NCI-H526 treated with DMSO at 0.1 percent for 48 hours (cell line): ENCODE measurements around the gene EIF2AK3.

Experiments used
- DNase-seq: peaks from one replicate; lab custom pipeline; 2025; lab: John Stamatoyannopoulos, UW

Gene EIF2AK3

GRCh38 chr2:88540346-88540745 is 86.9 kb downstream of the EIF2AK3 start:
- DNase-seq = no peak

DNA sequence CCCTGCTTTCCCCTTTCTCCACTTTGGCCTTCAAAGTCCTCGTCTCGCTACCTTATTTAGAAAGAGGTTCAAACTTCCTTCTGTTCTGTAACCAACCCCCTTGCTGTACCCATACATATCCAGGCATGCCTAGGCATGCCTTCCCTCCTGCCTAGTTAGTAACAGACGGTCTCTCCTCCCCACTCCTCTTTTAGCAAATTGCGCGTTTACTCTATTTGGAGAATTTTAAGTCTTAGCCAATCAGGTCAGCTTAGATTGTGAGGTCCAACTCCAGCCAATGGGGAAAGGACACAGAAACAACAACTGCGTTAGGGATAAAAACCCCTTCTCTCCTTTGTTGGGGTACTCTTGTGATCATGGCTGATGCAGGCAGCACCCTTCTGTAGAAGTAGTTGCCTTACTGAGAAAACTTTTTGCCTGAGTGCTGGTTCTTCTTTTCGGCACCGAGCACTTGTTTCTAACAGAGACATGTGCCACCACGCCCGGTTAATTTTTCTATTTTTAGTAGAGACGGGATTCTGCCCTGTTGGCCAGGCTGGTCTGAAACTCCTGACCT is 88.8 kb downstream of the EIF2AK3 start:
- no peak for DNase-seq

- no peak for DNase-seq
Measured at GRCh38 chr2:88537640-88538039, 89.6 kb downstream of the EIF2AK3 start.

GRCh38 chr2:88530081-88530480 is 97.2 kb downstream of the EIF2AK3 start:
- no peak for DNase-seq

DNA sequence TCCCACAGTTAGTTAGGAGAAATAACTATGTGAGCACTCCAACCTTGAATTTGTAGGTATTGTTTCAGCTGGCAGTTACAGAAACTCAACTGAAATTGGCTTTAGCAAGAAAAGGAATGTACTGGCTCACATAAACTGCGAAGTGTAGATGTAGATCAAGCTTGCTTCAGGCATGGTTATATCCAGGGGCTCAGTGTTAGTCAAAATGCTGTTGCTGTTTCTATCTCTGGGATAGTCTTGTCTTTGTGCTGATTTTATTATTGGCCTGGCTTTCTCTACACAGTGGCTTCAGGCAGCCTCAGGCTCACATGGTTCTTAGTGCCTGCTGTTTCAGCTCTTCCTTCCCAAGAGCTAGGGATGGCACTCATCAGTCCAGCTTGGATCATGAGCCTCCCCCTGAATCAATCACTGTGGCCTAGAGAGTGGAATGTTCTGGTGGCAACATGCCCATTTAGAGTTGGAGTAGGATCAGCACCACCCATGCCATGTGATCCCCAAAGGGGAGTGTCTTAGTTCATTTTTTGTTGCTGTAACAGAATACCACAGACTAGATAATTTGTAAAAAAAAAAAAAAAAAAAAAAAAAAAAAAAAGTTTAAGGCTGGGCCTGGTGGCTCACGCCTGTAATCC is 105.7 kb downstream of the EIF2AK3 start:
- no peak for DNase-seq

GRCh38 chr2:88517759-88518201 is 109.5 kb downstream of the EIF2AK3 start:
- DNase-seq = no peak
